Mammary epithelial cell (primary cell): Measurements from ENCODE around the gene UBE3B.

Source experiments
- EZH2 ChIP-seq: IDR thresholded peaks from 2 replicates; pipeline ENCODE4 v1.6.1; 2012; ENCODE audit warnings: low read length, inconsistent platforms, borderline replicate concordance
- TF ChIP-seq, protein P1 (sequence below), 2 donors: IDR thresholded peaks in 1 of 2; conservative IDR thresholded peaks in 1 of 2; 2 replicates each; pipeline ENCODE4 v1.5.1; 2011 to 2012; ENCODE audit warnings: inconsistent platforms in 2 of 2, low read length in 2 of 2, mild to moderate bottlenecking in 2 of 2, control low read depth in 1 of 2, low read depth in 1 of 2; ENCODE audit not compliant: insufficient read depth in 1 of 2; ENCODE audit errors: extremely low read depth in 1 of 2

DNA sequence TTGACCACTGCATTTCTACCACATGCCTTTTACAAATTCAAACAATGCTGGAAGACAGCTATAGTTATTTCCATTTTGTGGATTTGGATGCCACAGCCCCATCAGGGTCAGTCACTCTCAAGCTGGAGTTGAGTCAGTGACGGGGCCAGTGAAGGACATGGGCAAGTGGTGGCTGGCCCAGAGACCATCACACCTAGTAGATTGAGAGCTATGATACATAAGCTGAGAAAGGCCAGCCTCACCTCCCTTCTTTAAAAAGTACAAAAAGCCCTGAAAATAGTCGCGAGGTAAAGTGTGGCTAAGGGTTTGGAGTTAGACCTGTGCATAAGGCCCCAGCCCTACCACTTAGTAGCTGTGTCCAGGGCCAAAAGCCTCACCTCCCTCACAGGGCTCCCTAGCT is 4.4 kb upstream of the UBE3B start:
- TF ChIP-seq, protein P1, sequence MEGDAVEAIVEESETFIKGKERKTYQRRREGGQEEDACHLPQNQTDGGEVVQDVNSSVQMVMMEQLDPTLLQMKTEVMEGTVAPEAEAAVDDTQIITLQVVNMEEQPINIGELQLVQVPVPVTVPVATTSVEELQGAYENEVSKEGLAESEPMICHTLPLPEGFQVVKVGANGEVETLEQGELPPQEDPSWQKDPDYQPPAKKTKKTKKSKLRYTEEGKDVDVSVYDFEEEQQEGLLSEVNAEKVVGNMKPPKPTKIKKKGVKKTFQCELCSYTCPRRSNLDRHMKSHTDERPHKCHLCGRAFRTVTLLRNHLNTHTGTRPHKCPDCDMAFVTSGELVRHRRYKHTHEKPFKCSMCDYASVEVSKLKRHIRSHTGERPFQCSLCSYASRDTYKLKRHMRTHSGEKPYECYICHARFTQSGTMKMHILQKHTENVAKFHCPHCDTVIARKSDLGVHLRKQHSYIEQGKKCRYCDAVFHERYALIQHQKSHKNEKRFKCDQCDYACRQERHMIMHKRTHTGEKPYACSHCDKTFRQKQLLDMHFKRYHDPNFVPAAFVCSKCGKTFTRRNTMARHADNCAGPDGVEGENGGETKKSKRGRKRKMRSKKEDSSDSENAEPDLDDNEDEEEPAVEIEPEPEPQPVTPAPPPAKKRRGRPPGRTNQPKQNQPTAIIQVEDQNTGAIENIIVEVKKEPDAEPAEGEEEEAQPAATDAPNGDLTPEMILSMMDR (conservative IDR thresholded peaks at IDR 0.05 in 1 of 2, IDR thresholded peaks at IDR 0.05 in 1 of 2; ENCODE audit: extremely low read depth in 1 of 2, insufficient read depth in 1 of 2, low read depth in 1 of 2, low read length in 2 of 2) = no peak
- TF ChIP-seq EZH2 = no peak
